Stimulated activated memory B cell treated with anti-CD40 and anti-IgM and Interleukin-4, amounts not matched to agents 10 μg/mL and 1 μg/mL and 100 μg/mL, for 72 hours (primary cell): ENCODE data around the gene CPPED1.

Experiments used
- ATAC-seq: fragments of 150-1000 bp; cut with Tn5 transposase; 2 replicates; pipeline ENCODE4 v1.10.0; 2021
- H3K27ac Mint-ChIP-seq: one replicate; pipeline ENCODE4 v1.8.0; 2022; ENCODE audit warnings: mild to moderate bottlenecking, mixed read lengths
- H3K27me3 Mint-ChIP-seq: one replicate; pipeline ENCODE4 v1.8.0; 2022; ENCODE audit warnings: mixed read lengths
- H3K36me3 Mint-ChIP-seq: one replicate; pipeline ENCODE4 v1.8.0; 2022; ENCODE audit warnings: mixed read lengths
- H3K4me1 Mint-ChIP-seq: one replicate; pipeline ENCODE4 v1.8.0; 2022; ENCODE audit warnings: mixed read lengths
- H3K4me3 Mint-ChIP-seq: one replicate; pipeline ENCODE4 v1.8.0; 2022; ENCODE audit warnings: mild to moderate bottlenecking, moderate library complexity, mixed read lengths
- H3K9me3 Mint-ChIP-seq: one replicate; pipeline ENCODE4 v1.8.0; 2022; ENCODE audit warnings: mixed read lengths

Gene CPPED1

DNA sequence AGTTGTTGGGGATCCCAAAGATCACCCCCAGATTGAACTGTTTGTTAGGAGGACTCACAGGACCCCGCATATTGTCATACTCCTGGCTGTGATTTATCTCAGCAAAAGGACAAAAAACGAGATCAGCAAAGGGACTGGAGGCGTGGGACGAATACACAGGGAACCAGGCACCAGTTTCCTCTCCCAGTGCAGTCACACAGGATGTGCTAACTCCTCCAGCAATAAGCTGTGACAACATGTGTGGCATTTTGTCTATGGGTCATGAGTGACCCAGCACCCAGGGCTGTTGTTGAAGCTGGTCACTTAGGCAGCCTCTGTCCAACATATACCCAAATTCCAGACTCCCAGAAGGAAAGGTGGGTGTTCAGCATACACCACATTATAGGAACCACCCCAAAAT lies 60.9 kb downstream of the CPPED1 start:
- no peak for ATAC-seq
- Mint-ChIP-seq H3K4me3 (no peak overlapping the region), H3K27ac (no peak overlapping the region), H3K4me1 (no peaks in the 10 kb centered on the region), H3K36me3 (peaks cover 69% of the 10 kb centered on the region), H3K27me3 (no peaks in the 10 kb centered on the region), H3K9me3 (peaks cover 29% of the 10 kb centered on the region)

DNA sequence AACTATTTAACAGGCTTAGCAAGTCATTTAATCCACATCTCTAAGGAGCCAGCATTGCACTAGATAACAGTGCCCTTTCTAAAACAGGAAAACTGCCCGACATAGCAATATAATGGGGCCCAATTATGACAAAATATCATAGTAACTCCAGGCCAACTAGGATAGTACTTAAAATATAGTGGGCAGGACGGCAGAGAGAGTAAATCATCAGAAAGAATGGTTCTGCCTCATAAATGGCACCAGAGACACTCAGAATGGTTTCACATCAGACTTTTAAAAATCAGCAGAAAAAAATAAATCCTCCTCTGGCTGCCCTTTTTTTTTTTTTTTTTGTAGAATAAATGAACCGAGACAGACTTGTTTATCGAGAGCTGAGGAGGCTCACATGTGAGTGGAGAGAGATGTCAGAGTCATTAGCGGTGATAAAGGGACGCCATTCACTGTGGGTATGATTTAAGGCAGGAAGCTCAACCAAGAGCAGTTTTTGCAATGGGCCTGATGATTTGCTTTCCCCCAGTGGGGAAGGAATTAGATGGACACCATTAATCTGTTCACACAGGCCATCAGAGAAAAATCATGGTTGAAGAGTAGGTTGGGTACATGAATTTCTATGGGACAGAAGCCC lies 62.6 kb downstream of the CPPED1 start:
- Mint-ChIP-seq H3K9me3 (peaks cover 25% of the 10 kb centered on the region), H3K36me3 (peaks cover 77% of the 10 kb centered on the region), H3K4me1 (no peaks in the 10 kb centered on the region), H3K4me3 (no peak overlapping the region), H3K27me3 (no peaks in the 10 kb centered on the region), H3K27ac (no peak overlapping the region)
- no peak for ATAC-seq

- Mint-ChIP-seq H3K4me1 (no peaks in the 10 kb centered on the region), H3K9me3 (peaks cover 15% of the 10 kb centered on the region), H3K27me3 (no peaks in the 10 kb centered on the region), H3K4me3 (no peak overlapping the region), H3K36me3 (peaks cover 73% of the 10 kb centered on the region), H3K27ac (no peak overlapping the region)
- ATAC-seq, result no peak
Observed at GRCh38 chr16:12739738-12740137, 63.9 kb downstream of the CPPED1 start.

DNA sequence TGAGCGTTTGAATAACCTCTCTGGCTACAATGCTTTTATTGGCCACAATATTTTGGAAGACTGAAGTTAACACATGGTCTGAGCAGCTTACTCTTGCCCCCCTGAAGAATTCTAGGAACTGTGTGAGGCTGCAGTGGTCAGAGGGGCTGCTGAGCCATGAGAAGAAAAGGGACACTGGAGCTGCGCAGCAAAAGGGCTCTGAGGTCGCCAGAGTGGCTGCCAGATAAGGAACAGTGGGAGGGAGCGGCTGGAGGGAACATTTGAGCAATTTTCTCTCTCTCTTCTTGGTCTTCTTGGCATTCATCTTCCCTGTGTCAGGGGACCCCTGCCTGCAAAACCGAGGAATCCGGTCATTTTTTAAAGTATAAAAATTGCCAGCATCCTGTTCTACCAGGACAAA lies 66.1 kb downstream of the CPPED1 start:
- H3K36me3 Mint-ChIP-seq, result peaks cover 74% of the 10 kb centered on the region
- H3K4me3 Mint-ChIP-seq, result no peak overlapping the region
- H3K4me1 Mint-ChIP-seq, result no peaks in the 10 kb centered on the region
- H3K27me3 Mint-ChIP-seq, result no peaks in the 10 kb centered on the region
- ATAC-seq, result no peak
- H3K9me3 Mint-ChIP-seq, result peaks cover 14% of the 10 kb centered on the region
- no peak overlapping the region for H3K27ac Mint-ChIP-seq

- no peak overlapping the region for H3K4me3 Mint-ChIP-seq
- no peaks in the 10 kb centered on the region for H3K4me1 Mint-ChIP-seq
- H3K27me3 Mint-ChIP-seq, result no peaks in the 10 kb centered on the region
- H3K36me3 Mint-ChIP-seq, result peaks cover 78% of the 10 kb centered on the region
- H3K27ac Mint-ChIP-seq, result no peak overlapping the region
- H3K9me3 Mint-ChIP-seq, result peaks cover 20% of the 10 kb centered on the region
- ATAC-seq, result no peak
Observed at GRCh38 chr16:12735805-12736204, 67.9 kb downstream of the CPPED1 start.

DNA sequence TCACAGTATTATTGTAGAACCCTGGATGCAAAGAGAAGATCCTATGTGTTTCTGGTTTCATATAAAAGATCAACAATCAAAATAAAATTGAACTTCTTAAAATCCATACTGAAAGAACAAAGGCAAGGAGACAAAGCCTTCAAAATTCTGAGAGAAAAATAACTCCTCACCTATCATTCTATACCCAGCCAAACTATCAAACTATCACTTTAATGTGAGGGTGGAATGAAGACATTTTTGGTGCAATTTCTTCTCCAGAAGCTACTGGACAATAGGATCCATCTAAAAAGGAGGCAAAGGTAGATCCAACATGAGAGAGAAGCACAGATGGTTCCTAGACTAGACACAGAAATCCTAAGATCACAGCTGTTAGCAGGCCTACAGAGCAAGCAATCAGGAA lies 71.1 kb downstream of the CPPED1 start:
- Mint-ChIP-seq H3K27ac (no peak overlapping the region), H3K9me3 (peaks cover 15% of the 10 kb centered on the region), H3K4me1 (no peaks in the 10 kb centered on the region), H3K36me3 (peaks cover 50% of the 10 kb centered on the region), H3K4me3 (no peak overlapping the region), H3K27me3 (no peaks in the 10 kb centered on the region)
- ATAC-seq, result no peak

- Mint-ChIP-seq H3K4me1 (peaks cover 5% of the 10 kb centered on the region), H3K36me3 (peaks cover 38% of the 10 kb centered on the region), H3K27me3 (no peaks in the 10 kb centered on the region), H3K27ac (no peak overlapping the region), H3K9me3 (peaks cover 13% of the 10 kb centered on the region), H3K4me3 (no peak overlapping the region)
- ATAC-seq, result no peak
Observed at GRCh38 chr16:12729448-12729847, 74.2 kb downstream of the CPPED1 start.

DNA sequence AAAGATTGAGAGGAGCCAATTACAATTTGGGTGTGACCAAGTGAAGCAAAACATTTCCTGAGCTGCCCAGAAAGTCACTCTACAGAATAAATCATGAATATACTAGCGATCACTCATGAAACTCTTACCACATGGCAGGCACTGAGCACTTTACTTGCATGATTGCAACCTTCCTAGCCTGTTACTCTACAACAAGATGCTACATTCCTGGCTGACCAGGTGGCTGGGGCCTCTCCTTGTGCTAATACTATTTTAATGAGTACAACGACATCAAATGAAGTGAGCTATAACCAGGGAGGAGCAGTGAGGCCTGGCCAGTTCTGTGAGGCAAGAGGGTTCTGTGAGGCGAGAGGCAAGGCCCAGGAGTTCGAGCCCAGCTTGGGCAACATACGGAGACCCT lies 75.2 kb downstream of the CPPED1 start:
- Mint-ChIP-seq H3K9me3 (peaks cover 14% of the 10 kb centered on the region), H3K4me3 (no peak overlapping the region), H3K36me3 (peaks cover 37% of the 10 kb centered on the region), H3K27me3 (no peaks in the 10 kb centered on the region), H3K4me1 (peaks cover 11% of the 10 kb centered on the region), H3K27ac (no peak overlapping the region)
- no peak for ATAC-seq

GRCh38 chr16:12724226-12724625 lies 79.5 kb downstream of the CPPED1 start:
- ATAC-seq, result no peak
- H3K4me1 Mint-ChIP-seq, result peaks cover 11% of the 10 kb centered on the region
- no peaks in the 10 kb centered on the region for H3K27me3 Mint-ChIP-seq
- H3K27ac Mint-ChIP-seq, result no peak overlapping the region
- no peak overlapping the region for H3K4me3 Mint-ChIP-seq
- peaks cover 33% of the 10 kb centered on the region for H3K36me3 Mint-ChIP-seq
- H3K9me3 Mint-ChIP-seq, result peaks cover 3% of the 10 kb centered on the region

GRCh38 chr16:12723681-12724080 lies 80.0 kb downstream of the CPPED1 start:
- no peaks in the 10 kb centered on the region for H3K27me3 Mint-ChIP-seq
- peaks cover 38% of the 10 kb centered on the region for H3K36me3 Mint-ChIP-seq
- ATAC-seq, result no peak
- no peak overlapping the region for H3K27ac Mint-ChIP-seq
- no peak overlapping the region for H3K4me3 Mint-ChIP-seq
- peaks cover 3% of the 10 kb centered on the region for H3K9me3 Mint-ChIP-seq
- H3K4me1 Mint-ChIP-seq, result peaks cover 11% of the 10 kb centered on the region

DNA sequence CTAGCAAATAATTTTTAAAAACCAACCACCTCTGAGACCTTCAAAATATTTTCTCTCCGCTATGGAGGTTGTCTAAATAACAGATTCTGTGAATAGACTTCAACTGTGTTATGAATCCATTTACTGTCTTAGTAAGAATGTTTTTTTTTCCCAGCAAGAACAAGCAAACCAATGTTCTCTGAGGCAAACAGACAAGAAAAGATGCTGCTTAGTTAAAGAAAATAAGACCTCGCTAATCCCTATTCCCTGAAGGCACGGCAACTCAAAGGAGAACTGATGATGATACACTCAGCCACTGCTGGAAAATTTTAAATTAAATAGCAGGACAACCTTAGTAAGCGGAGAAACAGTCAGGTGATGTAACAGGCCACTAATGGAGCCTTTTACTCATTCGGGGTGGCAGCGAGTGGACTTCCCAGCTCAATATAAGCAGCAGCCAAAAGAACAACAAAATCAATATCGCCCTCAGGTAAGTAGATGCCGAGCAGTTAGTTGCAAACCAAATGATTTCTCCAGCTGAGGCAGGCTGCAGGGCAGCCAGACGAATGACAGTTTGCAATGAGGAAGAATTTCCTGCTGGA lies 81.8 kb downstream of the CPPED1 start:
- Mint-ChIP-seq H3K36me3 (peaks cover 42% of the 10 kb centered on the region), H3K9me3 (peaks cover 3% of the 10 kb centered on the region), H3K27ac (no peak overlapping the region), H3K4me1 (peaks cover 11% of the 10 kb centered on the region), H3K27me3 (no peaks in the 10 kb centered on the region), H3K4me3 (no peak overlapping the region)
- no peak for ATAC-seq

- no peak overlapping the region for H3K4me3 Mint-ChIP-seq
- ATAC-seq, result no peak
- no peak overlapping the region for H3K27ac Mint-ChIP-seq
- H3K9me3 Mint-ChIP-seq, result peaks cover 3% of the 10 kb centered on the region
- H3K4me1 Mint-ChIP-seq, result peaks cover 11% of the 10 kb centered on the region
- H3K27me3 Mint-ChIP-seq, result no peaks in the 10 kb centered on the region
- peaks cover 52% of the 10 kb centered on the region for H3K36me3 Mint-ChIP-seq
Observed at GRCh38 chr16:12719972-12720371, 83.7 kb downstream of the CPPED1 start.

DNA sequence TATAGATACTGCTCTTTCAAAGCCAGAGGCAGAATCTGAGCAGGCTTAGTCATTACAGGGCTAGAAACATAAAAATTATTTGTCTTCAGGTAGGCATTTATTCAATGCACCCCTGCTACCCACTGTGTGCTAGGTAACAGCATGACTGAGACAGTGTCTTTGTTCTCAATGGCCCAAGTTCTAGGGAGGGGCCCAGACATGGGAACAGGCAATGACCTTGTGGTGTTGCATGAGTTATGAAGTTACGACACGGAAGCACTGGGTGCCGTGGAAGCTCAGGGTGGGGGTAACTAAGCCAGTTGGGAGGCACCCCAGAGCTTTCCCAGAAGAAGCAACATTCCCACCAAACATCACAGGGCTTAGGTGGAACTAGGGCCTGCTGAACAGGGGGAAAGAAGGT lies 87.0 kb downstream of the CPPED1 start:
- no peak overlapping the region for H3K27ac Mint-ChIP-seq
- H3K27me3 Mint-ChIP-seq, result no peaks in the 10 kb centered on the region
- H3K36me3 Mint-ChIP-seq, result peaks cover 48% of the 10 kb centered on the region
- no peak overlapping the region for H3K4me3 Mint-ChIP-seq
- ATAC-seq, result no peak
- H3K4me1 Mint-ChIP-seq, result no peaks in the 10 kb centered on the region
- H3K9me3 Mint-ChIP-seq, result no peaks in the 10 kb centered on the region

GRCh38 chr16:12709807-12710206 lies 93.9 kb downstream of the CPPED1 start:
- Mint-ChIP-seq H3K9me3 (peaks cover 3% of the 10 kb centered on the region), H3K27ac (peak overlapping the region; percentile 18), H3K36me3 (peaks cover 8% of the 10 kb centered on the region), H3K27me3 (no peaks in the 10 kb centered on the region), H3K4me3 (no peak overlapping the region), H3K4me1 (peaks cover 13% of the 10 kb centered on the region)
- no peak for ATAC-seq

- Mint-ChIP-seq H3K9me3 (peaks cover 3% of the 10 kb centered on the region), H3K27me3 (no peaks in the 10 kb centered on the region), H3K36me3 (peaks cover 15% of the 10 kb centered on the region), H3K4me3 (no peak overlapping the region), H3K27ac (no peak overlapping the region), H3K4me1 (peaks cover 13% of the 10 kb centered on the region)
- ATAC-seq, result no peak
Observed at GRCh38 chr16:12708266-12708665, 95.4 kb downstream of the CPPED1 start.

DNA sequence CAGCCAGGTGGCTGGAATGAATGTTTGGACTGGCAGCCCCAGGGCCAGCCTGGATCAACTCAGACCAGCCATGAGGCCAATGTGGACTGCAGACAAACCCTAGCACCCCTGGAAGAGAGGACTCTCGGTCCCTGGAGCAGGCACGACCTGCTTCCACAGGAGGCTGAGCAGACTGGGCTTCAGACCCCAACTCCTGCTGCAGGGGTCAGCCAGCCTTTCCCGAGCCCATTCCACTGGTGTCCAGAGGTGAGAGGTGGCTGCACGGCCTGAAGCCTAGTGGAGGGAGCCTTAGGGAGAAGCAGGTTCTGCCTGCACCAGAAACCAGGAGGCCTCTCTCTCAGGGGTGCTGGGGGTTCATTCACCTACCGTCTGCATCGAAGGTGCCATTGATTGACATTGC lies 97.1 kb downstream of the CPPED1 start:
- Mint-ChIP-seq H3K27ac (no peak overlapping the region), H3K27me3 (no peaks in the 10 kb centered on the region), H3K36me3 (peaks cover 24% of the 10 kb centered on the region), H3K4me3 (no peak overlapping the region), H3K9me3 (peaks cover 3% of the 10 kb centered on the region), H3K4me1 (peaks cover 13% of the 10 kb centered on the region)
- ATAC-seq, result no peak
